PFSK-1 (cell line): ENCODE measurements around the gene ISX.

Experiments used
- FOXP2 ChIP-seq: optimal IDR thresholded peaks from 2 replicates; pipeline ENCODE3; 2011; ENCODE audit warnings: borderline replicate concordance, control low read depth, inconsistent platforms; ENCODE audit not compliant: insufficient read depth; ENCODE audit errors: extremely low read length, extremely low read depth
- POLR2AphosphoS5 ChIP-seq: IDR thresholded peaks from 2 replicates; pipeline ENCODE4 v1.6.1; 2012; ENCODE audit warnings: low read depth, mild to moderate bottlenecking, control low read depth, low read length, moderate library complexity
- SIN3A ChIP-seq: IDR thresholded peaks from 2 replicates; pipeline ENCODE4 v1.6.1; 2012; ENCODE audit warnings: mild to moderate bottlenecking, low read length, moderate library complexity, borderline replicate concordance; ENCODE audit not compliant: insufficient read depth
- TAF1 ChIP-seq: IDR thresholded peaks from 2 replicates; pipeline ENCODE4 v1.6.1; 2012; ENCODE audit warnings: low read length, control low read depth, borderline replicate concordance; ENCODE audit not compliant: insufficient read depth
- TF ChIP-seq, protein P1 (sequence below), 2 experiments: IDR thresholded peaks; 2 replicates each; pipeline versions ENCODE4 v1.6.1 to v1.8.0; 2011 to 2012; ENCODE audit warnings: low read depth in 2 of 2, low read length in 2 of 2, control low read depth in 1 of 2, inconsistent platforms in 1 of 2, mild to moderate bottlenecking in 1 of 2, moderate library complexity in 1 of 2; ENCODE audit not compliant: insufficient read depth in 1 of 2

- TF ChIP-seq POLR2AphosphoS5 (no peak), TAF1 (no peak), SIN3A (no peak), FOXP2 (no peak)
- TF ChIP-seq, protein P1, sequence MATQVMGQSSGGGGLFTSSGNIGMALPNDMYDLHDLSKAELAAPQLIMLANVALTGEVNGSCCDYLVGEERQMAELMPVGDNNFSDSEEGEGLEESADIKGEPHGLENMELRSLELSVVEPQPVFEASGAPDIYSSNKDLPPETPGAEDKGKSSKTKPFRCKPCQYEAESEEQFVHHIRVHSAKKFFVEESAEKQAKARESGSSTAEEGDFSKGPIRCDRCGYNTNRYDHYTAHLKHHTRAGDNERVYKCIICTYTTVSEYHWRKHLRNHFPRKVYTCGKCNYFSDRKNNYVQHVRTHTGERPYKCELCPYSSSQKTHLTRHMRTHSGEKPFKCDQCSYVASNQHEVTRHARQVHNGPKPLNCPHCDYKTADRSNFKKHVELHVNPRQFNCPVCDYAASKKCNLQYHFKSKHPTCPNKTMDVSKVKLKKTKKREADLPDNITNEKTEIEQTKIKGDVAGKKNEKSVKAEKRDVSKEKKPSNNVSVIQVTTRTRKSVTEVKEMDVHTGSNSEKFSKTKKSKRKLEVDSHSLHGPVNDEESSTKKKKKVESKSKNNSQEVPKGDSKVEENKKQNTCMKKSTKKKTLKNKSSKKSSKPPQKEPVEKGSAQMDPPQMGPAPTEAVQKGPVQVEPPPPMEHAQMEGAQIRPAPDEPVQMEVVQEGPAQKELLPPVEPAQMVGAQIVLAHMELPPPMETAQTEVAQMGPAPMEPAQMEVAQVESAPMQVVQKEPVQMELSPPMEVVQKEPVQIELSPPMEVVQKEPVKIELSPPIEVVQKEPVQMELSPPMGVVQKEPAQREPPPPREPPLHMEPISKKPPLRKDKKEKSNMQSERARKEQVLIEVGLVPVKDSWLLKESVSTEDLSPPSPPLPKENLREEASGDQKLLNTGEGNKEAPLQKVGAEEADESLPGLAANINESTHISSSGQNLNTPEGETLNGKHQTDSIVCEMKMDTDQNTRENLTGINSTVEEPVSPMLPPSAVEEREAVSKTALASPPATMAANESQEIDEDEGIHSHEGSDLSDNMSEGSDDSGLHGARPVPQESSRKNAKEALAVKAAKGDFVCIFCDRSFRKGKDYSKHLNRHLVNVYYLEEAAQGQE (IDR thresholded peaks at IDR 0.05; ENCODE audit: insufficient read depth in 1 of 2, low read depth in 2 of 2, low read length in 2 of 2) = no peak
These were observed 22.0 kb upstream of the ISX start for GRCh38 chr22:35043934-35044319.
